NCI-H510A (cell line): ENCODE results near the gene FAM193B.
"Not testable (repeated sequence)": the region's sequence is repeated elsewhere in the genome, so short reads cannot be mapped to it uniquely, and the experiment has no call there.

Source experiments
- DNase-seq: peaks from one replicate; lab custom pipeline; 2025; lab: John Stamatoyannopoulos, UW

FAM193B gene

DNA sequence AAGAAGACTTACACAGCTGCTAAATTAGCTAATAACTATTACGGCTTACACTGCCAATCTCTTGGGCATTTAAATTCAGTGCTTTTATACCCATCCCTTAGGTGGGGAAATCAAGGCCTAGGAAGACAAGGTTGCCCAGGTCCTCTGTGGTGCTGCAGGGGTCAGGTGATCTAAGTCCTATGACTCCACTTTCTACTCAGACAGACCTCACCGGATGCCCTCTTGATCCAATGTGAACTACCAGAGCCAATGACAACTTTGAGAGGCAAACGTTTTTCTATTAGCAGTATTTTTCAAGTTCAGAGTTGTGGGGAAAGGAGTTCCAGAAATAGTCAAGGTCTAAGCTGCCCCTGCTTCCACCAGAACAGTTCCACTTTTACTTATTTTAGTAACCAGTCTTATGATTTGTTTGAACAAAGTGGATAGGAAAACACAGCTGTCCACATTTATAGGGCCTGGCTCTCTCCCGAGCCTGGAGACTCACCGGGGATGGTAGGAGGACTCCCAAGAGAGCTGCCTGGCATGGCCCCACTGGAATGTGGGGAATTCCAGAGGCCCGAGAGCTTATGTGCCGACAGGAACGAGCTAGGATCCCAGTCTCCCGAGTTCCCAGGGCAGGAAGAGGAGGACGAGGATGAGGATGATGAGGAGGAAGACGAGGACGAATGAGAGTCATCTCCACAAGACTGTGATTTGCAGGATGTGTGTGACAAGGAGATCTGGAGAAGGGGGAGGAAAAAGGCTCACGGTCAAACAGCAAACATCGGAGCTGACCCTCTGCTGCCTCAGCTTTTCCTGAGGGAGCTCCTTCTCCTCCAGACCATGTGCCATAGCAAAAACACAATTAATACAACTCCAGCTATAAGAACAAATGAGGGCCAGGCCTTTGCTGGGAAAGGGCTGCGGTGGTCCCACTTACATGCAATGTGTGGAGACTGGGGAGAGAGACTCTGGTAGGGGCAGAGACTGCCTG lies 16.7 kb downstream of the FAM193B start:
- no peak for DNase-seq

DNA sequence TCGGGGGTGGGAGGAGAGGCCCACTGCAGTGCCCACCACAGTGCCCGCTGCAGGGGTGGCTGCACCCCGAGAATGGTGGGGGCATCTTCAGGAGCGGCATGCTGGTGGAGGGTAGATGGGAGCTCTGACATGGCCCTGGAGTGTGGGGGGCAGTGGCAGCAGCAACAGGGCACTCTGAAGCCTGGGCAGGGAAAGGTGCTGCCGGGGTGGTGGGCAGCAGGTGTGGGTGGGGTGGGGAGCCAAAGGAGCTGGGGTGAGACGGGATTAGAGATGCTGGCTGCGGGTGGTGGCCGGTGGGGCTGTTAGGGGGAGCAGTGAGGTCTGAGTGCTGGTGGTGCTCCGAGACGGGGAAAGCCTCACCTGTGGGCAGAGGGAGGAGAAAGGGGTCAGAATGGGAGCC lies 18.0 kb downstream of the FAM193B start:
- DNase-seq, result no peak

DNA sequence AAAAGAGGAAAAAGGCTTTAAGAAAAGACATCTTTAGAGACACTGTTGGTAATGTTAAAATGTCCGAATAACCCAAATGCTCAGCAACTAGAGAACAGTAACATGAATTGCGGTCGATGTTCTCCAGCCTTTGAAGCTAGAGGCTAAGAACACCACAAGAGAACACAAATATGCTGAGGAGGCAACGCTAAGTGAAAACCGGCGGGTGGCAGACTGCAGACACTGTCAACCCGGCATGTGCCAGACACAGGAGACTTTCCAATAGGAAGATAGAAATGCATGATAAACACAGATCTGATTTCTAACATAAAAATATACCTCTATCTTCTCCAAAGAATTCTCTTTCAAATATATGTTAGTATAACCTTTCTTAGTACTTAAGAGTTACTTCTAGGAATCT lies 19.2 kb downstream of the FAM193B start:
- DNase-seq, result no peak

DNA sequence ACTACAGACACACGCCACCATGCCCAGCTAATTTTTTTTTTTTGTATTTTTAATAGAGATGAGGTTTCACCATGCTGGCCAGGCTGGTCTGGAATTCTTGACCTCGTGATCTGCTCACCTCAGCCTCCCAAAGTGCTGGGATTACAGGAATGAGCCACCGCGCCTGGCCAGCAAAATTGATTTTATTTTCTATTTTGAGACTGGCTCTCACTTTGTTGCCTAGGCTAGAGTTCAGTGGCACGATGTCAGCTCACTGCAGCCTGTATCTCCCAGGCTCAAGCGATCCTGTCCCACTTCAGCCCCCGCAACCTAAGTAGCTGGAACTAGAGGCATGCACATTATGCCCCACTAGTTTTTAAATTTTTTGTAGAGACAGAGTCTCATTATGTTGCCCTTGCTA lies 19.9 kb downstream of the FAM193B start:
- DNase-seq, result not testable (repeated sequence)

DNA sequence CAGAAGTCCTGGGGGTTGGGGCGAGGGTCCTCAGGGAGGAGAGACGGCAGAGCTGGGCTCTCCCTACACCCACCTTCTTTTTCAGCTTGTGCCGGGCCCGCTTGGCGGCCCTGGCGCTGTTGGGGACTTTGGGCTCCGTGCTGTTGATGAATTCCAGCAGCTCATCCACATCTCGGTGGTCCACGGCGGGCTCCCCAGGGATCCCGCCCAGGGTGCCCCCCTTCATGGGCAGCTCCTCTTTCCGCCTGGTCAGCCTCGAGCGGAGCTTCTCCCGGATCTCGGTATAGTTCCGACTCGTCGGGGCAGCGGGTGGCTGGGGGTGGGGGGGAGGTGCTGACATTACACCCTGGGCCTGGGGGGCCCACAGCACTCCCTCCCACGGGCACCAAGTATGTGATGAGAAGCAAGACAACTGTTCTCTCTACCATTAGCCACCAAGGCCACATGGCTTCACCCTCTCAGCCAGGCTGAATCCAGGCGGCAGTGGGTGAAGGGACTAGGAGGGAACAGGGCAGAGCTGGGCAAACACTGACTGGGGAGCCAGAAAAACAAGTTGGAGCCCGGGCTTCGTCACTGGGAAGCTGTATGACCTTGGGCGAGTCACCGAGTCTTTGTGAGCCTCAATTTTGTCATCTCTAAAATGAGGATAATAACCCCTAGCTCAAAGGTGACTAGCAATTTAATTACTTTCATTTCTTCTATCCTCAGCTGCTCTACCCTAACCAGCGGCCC lies 23.0 kb downstream of the FAM193B start:
- no peak for DNase-seq

DNA sequence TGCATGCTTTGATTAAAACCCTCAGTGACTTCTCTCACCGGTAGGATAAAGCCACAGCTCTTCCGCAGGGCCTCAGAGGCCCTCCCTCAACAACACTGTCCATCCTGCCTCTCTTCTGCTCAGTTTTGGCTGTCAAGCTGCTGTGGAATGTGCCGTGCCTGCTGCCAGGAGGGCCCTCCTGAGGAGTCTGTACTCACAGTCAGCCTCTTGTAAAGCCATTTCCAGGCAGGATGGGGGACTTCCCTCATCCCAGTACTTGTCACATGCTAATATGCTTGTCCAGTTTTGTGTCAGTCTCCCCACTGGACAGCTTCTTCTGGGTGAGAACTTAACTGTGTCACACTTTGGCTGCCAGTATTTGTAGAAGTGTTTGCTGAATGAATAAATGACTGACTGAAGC lies 23.7 kb downstream of the FAM193B start:
- DNase-seq, result no peak

DNA sequence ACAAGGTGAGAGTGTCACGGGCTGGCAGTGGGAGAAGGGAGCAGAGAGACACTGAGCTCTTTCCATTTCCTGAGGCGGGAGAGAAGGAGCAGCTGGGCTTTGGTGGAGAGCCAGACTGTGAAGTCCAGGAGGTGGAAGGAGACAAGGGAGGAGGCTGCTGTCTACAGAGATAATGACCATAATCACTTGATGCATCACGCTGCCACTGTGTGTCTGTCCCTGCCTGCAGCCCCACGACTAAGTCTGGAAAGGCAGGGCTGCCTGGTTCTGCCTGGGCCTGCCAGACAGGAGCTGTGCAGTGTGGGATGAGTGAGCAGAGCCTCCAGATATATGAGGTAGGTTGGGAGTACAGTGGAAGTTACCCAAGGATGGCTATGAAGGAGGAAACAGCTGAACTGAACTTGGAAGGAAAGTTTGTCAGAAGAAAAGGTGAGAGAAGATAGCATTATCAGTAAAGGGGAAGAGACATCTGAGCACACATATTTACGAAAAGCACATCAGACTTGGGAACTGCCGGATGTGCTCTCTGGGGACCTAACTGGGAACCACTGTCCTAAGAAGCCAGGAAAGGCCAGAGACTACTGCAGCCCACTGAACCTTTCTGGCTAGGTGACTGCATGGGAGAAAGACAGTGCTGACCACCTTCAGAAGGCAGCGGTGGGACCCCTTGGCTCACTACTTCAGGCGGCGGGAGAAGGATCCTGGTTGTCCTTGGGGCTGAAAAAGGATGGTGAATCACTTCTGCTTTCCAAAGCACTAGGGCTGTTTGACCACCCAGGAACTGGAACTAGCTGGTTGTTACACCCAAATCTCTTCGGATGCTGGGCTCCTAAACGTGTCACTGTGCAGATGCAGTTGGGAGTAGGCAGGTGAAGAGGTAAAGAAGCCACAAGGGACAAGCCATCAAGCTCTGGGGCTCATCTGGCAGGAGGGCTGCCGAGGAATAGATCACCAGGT lies 24.8 kb downstream of the FAM193B start:
- no peak for DNase-seq

DNA sequence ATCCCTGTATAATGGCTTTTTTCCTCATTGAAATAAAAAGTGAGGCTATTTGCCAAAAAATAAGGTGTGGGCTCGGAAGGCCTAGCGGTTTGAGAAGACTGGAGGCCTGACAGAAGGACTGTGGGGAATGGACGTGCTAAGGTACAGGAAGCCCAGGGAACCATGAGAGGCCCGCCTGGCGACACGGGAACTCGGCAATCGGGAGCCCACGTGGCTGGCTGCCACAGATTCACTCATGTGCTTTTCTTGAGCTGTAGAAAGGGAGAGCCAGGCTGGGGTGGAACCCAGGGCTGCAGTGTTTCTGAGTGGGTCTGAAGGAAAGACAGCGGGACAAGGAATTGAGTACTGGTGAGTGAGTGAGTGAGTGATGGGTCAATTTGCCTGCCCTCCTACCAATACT lies 25.7 kb downstream of the FAM193B start:
- no peak for DNase-seq

DNA sequence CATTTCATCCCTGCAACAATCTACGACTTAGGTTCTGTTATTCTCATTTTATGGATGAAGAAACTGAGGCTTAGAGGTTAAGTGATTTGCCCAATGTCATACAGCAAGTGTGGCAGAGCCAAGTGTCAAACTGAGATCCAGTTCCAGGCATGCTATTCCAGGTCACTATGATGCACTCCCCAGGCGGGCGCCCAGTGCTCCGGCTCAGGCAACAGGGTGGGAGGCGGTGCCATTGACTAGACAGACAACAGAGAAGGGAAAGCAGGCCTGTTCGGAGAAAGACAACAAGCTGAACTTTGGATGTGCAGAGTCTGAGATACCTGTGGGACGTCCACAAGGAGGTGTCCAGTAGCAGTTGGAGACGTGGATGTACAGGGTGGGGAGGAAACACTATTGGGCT lies 26.8 kb downstream of the FAM193B start:
- DNase-seq, result no peak

DNA sequence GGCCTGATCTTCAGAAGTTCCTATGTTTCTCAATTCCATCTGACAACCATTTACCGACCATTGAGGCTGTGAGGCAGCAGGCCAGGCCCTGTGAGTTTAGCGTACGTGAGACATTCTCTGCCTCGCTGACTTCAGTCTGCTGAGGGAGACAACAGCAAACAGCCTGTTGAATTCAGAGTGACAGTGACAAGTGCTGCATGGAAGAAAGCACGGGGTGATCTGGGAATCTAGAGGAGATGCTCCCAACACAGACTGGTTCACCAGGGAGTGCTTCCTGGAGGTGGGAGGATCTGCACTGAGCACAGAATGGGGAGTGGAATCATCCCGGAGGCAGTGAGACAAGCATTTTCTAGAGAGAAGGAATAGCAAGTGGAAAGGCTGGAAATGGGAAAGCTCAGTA lies 27.6 kb downstream of the FAM193B start:
- DNase-seq, result no peak

DNA sequence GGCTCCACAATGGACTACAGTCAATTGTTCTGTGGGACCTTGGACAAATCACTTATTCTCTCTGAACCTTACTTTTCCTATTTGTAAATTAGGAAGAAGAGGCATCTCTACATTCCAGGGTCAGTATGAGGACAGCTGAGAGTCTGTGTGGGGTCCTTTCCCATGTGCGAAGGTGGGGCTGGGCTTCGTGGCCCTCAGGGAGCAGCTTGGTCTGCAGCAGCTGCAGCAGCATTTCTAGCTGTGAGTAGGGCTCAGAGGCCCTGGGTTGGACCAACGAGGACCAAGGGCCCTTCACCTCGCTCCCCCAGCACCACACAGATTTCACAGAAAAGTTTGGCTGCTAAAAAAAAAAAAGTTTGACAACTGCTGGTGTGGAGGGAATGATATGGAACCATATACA lies 28.2 kb downstream of the FAM193B start:
- DNase-seq, result no peak

DNA sequence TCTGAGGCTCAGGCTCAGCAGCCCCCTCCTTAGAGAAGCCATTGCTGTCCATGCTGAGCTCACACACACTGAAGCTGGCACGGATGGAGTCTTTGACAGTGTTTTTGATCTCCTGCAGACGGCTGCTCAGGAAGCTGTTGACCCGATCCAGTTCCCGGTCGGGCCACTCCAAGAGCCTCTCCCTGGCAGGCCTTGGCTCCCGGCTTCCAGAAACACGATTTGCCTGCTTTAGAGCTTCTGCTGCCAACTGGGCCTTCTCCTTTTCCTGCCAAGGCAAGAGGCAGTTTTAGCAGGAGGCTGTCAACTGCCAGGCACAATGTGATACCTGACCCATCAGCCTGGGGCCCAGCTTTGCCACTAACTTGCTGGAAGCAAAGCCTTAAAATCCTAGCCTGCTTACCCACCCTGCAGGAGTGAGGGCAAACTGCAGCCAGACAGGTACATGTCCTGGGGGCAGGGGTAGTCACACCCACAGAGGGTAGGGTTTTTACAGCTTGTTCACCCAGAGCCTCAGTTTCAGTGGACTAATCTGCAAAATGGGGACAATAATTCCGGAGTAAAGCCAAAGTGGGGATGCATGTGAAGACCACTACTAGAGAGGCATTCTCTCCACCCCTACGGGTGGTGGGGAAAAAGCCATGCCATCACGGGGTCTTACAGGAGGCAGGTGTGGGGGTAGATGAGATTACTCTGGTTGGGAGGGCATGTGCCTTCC lies 29.3 kb downstream of the FAM193B start:
- DNase-seq, result no peak

DNA sequence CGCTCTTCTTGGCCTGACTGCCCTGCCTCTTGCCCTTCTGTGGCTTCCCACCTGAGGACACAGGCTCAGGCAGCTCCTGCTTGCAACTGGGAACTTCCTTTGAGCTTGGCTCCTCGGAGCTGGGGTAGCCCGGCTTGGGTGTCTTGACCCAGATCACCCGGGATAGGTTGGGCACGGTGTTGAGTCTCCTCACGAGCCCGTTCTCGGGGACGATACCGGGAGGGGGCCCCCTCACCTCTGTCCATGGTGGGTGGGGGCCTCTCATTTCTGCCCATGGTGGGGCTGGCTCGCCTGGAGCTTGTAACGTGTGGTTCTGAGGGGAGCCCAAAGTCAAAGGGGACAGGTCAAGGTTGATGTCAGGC lies 29.8 kb downstream of the FAM193B start:
- DNase-seq, result no peak

DNA sequence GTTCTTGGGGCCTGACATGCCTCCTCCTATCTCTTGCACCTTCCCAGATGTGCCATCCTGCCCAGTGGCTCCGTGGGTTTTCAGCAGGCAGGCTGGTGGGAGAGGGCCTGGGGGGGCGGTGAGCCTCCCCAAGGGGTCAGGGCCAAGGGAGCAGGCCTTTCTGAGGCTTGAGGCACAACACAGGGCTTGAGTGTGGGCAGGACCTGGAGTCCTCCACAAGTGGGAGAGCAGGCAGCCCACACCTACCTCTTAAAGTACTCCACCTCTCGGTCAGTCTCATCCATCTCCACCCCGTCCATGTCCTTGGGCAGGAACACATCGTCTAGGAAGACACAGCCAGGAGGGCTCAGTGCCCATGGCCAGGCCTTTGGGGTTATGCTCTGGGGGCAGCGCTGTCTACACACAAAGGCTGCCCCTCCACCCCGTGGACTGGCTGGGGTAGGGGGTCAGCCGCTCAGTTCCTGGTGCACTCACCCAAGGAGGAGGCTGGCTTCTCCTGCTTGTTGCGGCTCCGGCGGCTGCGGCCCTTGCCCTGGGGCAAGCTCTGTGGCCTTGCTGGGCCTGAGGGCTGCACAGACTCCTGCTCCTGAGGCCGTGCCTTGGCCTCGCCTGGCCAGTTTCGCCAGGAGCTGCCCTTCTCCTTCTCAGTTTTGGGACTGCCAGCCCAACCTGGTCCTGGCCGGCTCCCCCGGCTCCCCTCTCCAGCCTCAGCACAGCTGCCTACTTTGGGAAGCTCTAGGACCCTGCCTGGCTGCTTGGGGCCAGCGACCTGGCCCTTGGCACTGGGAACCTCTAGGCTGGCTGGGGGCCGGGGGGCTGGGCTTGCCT lies 30.4 kb downstream of the FAM193B start:
- no peak for DNase-seq

DNA sequence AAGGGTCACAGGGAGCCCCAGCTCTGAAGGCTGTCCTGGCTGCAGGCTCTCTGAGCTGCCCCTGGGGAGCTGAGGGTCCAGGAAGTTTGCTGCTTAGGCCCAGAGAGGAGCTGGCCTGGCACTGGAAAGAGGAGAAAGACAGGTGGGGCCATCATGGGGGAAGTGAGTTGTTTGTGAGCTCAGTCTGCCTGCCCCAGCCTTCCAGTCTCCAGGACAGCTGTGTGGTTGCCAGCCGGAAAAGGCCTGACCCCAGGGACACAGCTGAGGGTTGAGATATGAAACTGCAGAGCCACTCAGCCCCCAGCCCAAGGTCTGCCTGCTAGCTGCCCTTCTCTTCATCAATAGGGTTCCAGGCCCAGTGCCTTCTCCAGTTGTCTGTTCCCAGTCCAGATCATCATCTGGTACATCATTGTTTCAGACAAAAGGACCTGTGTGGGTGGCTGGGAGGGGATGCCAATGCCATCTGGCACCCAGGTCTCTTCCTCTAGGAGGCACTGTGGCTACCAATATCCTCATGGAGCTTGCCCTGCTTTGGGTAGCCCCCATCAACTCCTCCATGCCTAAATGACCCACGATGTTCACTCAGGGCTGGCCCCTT lies 33.3 kb downstream of the FAM193B start:
- no peak for DNase-seq

DNA sequence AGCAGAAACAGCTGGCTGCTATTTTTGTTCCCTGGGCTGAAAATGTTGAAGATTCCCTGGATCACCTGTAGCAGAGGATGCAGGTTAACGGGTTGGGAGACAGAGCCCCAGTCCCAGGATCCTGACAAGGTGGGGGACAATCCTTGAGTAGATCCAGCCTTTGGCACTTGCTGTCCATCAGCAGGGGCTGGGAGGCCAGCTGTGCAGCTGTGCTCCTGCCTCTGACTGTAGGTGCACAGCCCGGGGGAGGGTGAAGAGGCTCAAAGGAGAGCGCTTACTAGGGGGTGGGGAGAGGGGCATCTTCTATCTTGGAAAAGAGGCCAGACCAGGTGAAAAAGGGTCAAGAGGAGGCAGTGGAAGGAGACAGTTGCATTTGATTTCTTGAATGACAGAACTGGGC lies 34.1 kb downstream of the FAM193B start:
- DNase-seq, result no peak

DNA sequence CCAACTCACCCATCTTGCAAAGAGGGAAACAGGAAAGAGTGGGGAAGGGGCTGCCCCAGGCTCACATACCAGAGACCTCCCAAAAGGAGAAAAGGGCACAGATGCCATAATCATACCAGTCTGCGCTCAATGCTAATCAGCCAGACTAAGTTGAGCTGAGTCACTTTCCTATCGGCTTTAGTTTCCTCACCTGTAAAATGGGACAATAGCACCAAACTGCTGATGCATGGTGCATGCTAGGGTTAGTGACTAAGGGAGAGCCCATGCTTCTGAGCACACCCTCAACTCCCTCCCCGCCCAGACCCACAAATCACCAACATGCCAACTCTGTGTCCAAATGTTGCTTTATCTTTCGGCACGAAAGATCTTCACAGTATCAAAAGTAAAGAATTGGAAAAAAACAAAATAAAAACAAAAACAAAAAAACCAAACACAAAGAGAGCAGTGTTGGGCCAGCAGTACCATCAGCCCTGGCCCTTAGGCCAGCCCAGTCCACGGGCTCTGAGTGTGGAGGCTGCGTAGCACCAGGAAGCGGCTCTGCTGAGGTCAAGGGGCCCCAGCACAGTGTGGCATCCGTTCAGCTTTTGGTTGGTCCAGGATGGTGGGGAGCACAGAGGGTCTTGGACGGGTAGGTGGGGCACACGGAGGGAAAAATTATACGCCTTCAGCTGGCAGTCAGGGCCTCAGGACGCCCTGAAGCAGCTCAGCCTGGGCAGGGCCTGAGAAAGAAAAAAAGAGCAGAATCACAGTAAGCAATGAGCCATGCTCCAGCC lies 34.7 kb downstream of the FAM193B start:
- no peak for DNase-seq

DNA sequence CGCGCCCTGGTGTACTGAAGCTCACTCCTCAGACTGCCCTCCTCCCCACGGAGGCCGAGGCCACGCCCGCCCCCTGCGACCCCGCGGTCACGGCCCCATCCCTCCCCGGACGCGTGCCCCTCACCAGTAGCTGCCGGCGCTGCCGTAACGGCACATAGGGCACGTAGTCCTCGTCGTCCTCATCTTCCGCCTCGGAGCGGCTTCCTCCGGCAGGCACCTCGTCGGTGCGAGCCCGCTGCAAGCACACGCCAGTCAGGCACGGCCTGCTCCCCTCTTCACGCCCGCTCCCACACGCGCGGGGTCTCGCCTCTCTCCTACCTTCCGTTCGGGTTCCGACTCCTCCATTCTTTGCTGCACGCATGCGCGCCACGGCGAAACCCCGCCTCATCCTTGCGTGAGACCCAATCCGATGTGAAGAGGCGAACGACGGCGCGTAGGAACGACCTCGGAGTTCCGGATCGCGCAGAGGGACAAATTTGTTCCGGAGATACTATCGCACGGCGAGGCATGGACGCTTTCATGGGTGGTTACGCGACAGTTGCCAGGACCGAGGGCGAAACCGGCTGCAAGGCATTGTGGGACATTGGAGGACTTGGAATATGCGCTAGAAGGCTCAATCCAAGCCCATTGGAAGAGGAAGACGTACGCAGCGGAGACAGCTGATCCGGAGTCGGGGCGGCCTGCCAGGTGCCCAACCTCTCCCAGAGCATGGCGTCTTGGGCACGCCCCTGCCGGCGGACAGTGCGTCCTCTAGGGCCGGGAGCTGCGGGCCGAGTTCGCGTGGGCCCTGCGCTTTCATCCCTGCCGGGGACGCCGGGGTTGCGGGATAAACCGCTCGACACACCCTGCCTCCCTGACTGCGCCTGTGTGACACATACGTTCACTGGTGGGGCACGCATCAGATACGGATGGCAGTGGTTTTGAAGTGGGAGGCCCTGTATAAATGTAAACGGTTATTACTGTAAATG lies 37.5 kb downstream of the FAM193B start, which contains the start of gene DDX41:
Gene DDX41 (minus strand): TSS at position 361 of the 968 bp plus-strand sequence. CDS start 16 bp downstream, at position 345.
- peak; percentile 87 for DNase-seq
